GM19193 (cell line): ENCODE measurements around the gene COG4.

ENCODE experiments used
- POLR2A ChIP-seq: IDR thresholded peaks from 4 replicates; pipeline ENCODE4 v1.6.1; 2011; ENCODE audit not compliant: insufficient read depth, insufficient read length; ENCODE audit errors: extremely low read depth

The COG4 gene

GRCh38 chr16:70523076-70523742 lies at the start of gene COG4:
TSS of gene COG4 (minus strand) at chr16:70523554. CDS start at chr16:70523543, 11 bp downstream.
- peak; percentile 92 for TF ChIP-seq POLR2A

- no peak for TF ChIP-seq POLR2A
These were observed 49.5 kb upstream of the COG4 start for GRCh38 chr16:70572926-70573270.

DNA sequence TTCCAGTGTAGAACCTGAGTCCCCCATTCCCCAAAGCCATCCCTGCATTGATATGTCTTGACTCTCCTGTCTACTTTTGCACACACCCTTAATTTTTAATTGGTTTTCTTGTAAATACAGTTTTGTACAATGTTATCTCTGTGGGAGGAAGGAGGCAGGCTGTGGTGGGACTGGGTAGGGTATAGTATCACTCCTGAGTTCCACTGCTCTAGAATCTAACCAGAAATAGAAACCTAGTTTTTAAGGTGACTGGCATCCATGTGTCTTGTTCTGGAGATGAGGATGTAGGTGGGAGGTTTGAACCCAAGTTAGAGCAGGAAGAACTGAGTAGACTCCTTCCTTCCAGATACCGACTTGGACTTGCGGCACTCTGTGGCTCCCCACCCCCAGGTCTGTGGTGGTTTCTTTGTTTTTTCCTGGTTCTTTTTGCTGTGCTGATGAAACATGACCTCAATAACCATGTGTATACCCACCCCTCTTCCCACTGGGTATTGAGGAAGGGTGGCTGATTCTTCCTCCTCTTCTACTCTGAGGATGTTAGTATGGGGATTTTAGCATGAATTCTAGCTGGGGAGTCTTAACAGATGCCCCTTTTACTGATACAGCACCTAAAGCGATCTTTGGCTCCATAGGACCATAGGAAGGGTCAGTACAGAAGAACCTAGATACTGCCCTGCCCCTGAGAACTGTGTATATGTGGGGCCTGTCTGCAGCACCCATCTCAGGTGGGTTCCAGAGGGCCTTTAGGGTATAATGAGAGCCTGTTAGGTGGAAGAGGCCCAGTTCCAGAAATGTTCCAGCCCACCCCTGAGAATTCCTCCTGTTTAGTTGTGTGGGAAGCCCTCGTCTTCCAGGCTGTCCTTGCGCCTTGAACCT lies 48.9 kb upstream of the COG4 start:
- TF ChIP-seq POLR2A: no peak

- TF ChIP-seq POLR2A: no peak
These were observed 48.3 kb upstream of the COG4 start for GRCh38 chr16:70571623-70572022.

- no peak for TF ChIP-seq POLR2A
These were observed 47.7 kb upstream of the COG4 start for GRCh38 chr16:70570967-70571570.

DNA sequence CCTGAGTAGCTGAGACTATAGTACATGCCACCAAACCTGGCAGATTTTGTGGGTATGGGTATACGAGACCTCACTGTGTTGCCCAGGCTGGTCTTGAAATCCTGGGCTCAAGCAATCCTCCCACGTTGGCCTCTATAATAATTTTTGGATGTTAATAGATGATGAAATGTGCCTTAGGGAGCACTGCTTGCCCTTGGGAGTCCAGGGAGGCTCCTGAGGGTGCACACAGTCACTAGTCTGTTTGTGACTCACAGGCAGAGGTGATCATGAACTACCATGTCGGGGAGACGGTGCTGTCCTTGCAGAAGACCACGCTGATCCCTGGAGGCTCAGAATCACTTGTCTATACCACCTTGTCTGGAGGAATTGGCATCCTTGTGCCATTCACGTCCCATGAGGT lies 46.4 kb upstream of the COG4 start:
- TF ChIP-seq POLR2A: no peak

DNA sequence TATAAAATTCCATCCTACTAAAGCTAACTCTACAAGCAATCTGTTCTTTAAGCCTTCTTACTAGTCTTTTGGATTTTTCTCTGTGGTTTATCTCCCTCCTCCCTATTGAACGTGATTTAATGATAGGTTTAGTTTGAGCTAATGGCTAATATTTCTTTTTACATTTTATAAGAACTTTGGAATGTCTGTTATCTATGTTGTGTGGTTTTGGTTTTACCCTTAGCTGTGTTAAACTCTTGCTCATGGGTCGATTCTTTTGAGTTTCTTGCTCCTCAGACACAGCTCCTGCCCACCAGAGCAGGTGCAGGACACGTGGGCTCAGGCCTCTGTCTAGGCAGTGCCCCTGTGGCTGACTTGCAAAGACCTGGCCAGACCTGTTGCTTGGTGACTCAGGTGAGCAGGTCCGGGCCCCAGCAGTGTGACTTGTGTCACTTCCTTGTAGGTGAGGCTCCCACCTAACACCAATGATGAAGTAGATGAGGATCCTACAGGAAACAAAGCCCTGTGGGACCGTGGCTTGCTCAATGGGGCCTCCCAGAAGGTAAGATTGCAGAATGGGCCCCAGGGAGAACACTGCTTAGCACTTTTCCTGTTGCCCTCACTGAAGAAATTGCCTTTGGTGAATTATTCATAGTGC lies 45.4 kb upstream of the COG4 start:
- TF ChIP-seq POLR2A: no peak

GRCh38 chr16:70565053-70565452 lies 41.7 kb upstream of the COG4 start:
- no peak for TF ChIP-seq POLR2A

DNA sequence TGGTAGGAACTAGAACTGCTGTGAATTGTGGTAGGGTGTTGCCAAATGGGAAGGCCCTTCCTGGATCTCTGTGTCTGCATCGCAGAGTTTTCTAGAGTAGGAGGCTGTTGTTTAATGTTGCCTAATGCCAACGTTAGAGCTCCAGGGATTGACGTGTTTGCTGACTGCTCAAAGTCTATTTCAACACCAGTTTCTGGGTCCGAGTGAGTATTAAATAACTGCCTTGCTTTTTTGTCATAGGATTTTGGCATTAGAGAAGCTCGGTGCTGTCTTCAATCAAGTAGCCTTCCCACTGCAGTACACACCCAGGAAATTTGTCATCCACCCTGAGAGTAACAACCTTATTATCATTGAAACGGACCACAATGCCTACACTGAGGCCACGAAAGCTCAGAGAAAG lies 40.3 kb upstream of the COG4 start:
- no peak for TF ChIP-seq POLR2A

GRCh38 chr16:70561623-70562022 lies 38.3 kb upstream of the COG4 start:
- no peak for TF ChIP-seq POLR2A

DNA sequence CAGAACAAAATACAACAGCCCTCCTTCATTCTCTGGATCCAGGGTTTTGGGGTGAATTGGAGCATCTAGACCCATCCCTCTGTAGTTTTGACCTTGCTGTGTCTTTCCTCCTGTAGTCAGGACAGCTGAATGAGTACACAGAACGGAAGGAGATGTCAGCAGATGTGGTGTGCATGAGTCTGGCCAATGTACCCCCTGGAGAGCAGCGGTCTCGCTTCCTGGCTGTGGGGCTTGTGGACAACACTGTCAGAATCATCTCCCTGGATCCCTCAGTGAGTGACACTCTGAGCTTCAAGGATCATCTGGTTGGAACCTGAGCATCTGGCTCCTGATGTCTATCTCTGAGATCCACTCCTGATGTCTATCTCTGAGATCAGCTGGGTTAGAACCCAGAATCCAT lies 32.7 kb upstream of the COG4 start:
- no peak for TF ChIP-seq POLR2A

- TF ChIP-seq POLR2A: no peak
These were observed 30.3 kb upstream of the COG4 start for GRCh38 chr16:70553645-70554044.

- no peak for TF ChIP-seq POLR2A
These were observed 29.3 kb upstream of the COG4 start for GRCh38 chr16:70552675-70553074.

DNA sequence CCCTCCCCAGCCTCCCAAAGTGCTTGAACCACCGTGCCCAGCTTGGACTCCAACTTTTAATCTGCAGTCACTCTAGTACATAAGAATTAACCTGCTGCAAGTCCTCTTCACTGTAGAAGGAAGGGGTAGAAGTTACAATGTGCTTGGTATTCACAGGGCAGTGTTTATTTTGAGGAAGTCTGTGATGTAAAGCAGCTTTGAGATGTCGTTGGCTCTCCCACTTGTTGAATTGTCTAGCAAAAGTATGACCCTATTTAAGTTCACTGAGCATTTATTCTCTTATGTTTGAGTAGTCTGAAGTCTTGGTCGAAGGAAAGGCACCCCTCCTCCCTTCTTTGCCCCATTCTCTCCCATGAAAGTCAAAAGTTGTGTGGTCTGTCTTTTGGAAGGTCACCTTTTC lies 28.4 kb upstream of the COG4 start:
- no peak for TF ChIP-seq POLR2A

DNA sequence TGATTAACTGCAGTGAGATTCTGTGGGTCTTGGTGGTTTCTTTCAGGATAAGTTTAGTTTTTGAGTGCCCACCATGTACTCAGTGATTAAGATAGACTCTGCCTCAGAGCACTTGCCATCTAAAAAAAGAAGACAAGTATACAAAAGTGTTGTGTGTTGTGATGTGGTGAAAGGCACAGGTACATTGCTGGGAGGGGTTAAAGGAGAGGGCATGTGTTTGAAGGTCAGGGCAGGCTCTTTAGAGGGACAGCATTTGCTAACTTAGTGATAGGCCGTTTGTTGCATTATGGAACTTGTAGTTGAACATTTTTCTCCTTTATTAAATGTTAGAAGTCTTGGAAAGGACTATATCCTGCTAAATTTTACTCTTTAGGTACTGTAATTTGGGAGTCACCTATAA lies 26.7 kb upstream of the COG4 start:
- no peak for TF ChIP-seq POLR2A

GRCh38 chr16:70548936-70549335 lies 25.6 kb upstream of the COG4 start:
- no peak for TF ChIP-seq POLR2A

DNA sequence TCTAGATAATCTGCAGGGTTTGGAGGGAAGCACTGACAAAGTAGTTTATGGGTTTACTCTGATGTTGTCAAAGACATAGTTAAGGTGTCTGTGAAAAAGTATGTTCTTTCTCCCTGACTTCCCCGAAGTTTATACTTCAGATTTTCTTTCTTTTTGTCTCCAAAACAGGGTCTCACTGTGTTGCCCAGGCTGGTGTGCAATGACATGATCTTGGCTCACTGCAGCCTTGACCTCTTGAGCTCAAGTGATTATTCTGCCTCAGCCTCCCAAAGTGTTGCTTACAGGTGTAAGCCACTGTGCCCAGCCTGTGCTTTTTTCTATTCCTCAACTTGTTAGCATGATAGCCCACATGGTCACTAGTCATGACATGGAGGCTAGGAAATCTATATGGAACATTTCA lies 21.2 kb upstream of the COG4 start:
- no peak for TF ChIP-seq POLR2A
